HG03354 (cell line): ENCODE measurements around the gene IGF2R.

Experiments
- ATAC-seq: cut with Tn5 transposase; IDR thresholded peaks from one replicate; pipeline ENCODE4 v1.9.1; 2021; ENCODE audit warnings: mild to moderate bottlenecking; ENCODE audit not compliant: unreplicated experiment, poor library complexity, severe bottlenecking

Gene IGF2R

DNA sequence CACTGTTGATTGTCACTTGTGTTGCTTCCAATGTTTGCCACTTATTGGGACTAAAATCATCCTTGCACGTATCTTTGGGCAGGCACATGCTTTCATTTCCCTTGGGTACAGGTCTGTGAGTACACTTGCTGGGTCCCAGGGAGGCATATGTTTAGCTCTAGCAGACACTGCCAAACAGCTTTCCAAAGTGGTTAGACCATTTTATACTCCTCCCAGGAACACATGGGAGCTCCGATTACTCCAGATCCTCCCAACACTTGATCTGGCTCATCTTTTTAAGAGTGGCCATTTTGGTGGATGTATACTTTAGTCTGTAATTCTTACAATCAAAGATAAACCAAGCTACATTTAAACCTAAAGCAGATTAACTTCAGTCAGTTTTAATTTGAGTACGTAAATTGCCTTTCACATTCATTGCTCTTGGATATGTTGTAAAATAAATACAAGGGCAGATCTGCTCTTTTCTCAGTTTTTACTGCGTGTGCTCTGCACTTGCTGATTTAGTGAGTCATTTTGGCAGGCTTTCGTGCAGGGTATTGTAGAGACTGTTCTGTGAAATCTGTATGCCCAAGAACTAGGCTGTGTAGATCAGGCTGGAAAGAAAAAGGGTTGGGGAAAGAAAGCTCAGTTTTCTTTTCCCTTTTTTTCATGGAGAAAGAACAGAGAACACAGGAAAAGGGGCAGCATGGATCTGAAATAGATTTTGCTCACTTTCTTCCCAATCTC lies 172.3 kb downstream of the IGF2R start:
- no peak for ATAC-seq

DNA sequence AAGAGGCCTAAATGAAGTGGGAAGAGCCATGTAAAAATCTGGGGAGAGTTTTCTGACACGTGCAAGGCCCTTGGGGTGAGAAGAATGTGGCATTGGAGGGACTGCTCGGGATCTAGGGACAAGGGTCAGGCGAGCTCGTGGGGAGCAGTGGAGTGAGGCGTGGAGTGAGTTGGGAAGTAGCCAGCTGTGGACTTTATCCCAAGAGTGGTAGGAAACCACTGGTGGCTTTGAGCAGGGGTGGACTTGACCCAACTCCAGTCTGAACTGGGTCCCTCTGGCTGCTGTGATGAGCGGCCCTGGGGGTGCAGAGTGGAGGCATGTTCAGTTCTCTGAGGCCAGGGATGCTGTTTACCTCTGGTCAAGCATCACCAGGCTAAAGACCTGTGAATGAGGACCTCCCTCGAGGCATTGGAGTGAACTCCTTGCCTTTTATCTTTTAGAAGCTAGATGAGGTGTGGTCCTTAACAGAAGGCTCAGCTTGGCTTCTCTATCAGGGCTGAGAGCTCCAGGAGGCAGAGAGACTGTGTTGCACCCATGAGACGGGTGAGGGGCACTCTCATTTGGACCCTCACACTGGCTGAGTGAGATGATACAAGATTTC lies 173.3 kb downstream of the IGF2R start:
- ATAC-seq: no peak

DNA sequence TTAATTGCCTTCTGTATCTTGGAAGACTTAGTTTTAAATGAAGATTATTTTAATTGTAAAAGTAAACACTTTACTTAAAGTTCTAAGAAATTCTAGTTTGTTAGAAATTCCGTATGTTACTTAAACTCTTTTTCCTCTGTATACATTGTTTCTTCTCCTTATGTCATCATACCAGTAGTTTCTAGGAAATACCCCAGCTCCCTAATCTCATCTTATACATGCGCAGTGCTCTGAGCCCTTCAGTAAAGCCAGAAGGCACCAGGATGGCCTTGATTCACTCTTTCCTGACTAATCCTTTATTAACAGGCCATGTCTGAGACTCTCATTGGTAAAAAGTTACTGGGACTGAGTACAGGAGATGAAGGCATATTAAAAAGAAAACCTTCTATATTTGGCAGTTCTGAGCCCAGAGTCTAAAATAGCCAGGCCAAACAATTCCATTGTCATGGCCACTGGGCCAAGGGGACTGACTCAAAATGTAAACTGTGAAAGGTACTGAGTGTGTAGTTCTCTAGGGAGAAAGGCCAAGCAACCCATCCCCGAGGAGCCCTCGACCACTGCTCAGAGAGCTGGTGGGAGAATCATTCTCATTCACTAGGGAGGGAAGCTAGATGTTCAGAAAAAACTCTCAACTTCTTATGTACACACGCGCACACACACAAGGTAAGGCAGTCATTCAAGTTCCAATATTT lies 177.7 kb downstream of the IGF2R start:
- ATAC-seq: no peak

DNA sequence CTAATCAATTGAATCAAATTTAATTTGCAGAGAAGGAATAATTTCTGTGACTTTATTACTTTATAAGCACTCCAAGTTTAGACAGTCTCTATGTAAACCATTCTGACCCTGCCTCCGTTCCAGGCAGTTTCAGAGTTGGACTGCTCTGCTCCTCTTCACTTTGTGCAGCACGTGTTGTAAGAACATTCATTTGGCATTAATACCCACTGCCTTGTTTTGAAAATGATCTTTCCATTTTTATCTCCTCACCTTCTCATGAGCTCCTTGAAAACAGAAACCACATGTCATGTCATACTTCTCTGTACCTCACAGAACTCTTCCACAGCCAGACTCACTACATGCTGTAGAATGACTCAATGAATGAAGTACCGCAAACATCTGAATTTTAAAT lies 178.3 kb downstream of the IGF2R start:
- no peak for ATAC-seq

DNA sequence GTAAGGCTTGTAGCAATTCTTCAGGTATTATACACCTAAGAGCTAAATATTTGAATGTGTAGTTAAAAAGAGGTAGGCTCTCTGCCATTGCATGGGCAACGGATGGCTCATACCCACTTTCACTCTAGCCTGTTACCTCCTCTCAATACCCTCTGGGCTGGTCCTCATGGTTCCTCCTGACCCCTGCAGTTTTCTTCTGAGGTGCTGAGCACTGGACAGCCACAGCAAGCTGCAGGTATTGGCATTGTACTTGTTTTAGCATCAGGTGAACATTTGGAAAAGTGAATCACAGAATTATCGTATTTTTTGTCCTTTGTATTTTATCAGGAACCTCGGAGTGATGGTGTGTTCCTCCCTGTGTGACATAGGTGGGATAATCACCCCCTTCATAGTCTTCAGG lies 185.6 kb downstream of the IGF2R start:
- no peak for ATAC-seq

DNA sequence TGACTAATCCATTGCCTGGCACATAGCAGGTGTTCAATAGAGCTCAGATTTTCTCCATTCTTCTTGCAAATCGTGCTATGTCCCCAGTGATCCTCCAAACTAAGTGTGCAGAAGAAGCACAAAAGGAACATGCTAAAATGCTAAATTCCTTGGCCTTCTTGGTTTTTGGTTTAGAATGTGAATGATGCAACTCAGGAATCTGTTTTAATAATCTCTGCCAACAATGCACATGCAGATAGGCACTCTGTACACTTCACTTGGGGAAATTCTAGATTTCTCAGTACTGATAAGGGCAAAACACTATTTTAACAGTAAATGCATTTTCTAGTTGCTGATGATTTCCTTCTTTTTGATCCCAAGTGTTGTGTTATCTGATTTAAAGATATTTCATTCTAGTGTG lies 188.0 kb downstream of the IGF2R start:
- no peak for ATAC-seq

DNA sequence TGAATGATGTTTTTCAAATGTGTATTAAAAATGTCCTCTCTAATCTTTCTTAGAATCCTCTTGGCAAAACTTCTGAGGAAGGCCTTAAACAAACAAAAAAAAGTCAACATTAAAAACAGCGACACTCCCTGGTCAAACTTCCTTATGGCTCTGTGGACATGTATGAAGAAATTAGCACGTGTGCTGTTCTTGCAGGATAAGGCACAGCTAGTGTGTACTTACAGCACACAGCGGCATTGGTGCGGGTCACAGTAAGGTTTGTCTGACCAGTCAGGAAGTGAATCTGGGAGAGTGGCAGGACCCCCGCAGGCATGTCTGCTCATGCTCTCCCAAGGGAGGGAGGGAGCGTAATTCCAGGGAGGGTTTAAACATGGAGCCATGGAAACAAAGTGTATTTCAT lies 191.6 kb downstream of the IGF2R start:
- ATAC-seq: no peak
